ENCODE results near the gene SLC49A3.

DNA sequence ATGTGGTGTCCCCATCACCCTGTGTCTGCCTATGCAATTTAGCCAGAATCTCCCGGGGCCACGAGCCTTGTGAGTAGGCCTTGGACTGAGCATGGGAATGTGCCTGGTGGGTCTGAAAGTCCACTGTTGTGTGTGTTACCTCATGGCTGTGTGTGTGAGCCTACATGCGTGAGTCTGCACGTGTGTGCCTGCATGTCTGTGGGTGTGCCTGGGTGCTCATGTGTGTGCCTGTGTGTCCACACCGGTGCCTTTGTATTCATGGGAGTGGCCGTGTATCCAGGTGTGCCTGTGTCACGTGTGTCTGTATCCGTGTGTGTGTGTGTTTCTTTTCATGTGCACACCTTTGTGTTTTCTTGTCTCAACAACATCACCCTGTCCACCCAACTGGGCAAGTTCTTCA, 29.1 kb downstream of the SLC49A3 start:
- TF ChIP-seq POLR2A (IDR thresholded peaks at IDR 0.05; ENCODE audit: low read depth, low read length): no peak; the same call in 1 of the 2 replicates
- TF ChIP-seq CREM (IDR thresholded peaks at IDR 0.05; ENCODE audit: low read depth): no peak
- no peak for TF ChIP-seq RAD21 (IDR thresholded peaks at IDR 0.05; ENCODE audit: insufficient read depth, low read depth, low read length)
- TF ChIP-seq FOXM1 (IDR thresholded peaks at IDR 0.05; ENCODE audit: low read depth, low read length): no peak
- TF ChIP-seq EP300 (IDR thresholded peaks at IDR 0.05; ENCODE audit: borderline replicate concordance in 1 of 2, control insufficient read depth in 1 of 2, low read depth in 2 of 2, low read length in 2 of 2): no peak
- TF ChIP-seq, protein P1, sequence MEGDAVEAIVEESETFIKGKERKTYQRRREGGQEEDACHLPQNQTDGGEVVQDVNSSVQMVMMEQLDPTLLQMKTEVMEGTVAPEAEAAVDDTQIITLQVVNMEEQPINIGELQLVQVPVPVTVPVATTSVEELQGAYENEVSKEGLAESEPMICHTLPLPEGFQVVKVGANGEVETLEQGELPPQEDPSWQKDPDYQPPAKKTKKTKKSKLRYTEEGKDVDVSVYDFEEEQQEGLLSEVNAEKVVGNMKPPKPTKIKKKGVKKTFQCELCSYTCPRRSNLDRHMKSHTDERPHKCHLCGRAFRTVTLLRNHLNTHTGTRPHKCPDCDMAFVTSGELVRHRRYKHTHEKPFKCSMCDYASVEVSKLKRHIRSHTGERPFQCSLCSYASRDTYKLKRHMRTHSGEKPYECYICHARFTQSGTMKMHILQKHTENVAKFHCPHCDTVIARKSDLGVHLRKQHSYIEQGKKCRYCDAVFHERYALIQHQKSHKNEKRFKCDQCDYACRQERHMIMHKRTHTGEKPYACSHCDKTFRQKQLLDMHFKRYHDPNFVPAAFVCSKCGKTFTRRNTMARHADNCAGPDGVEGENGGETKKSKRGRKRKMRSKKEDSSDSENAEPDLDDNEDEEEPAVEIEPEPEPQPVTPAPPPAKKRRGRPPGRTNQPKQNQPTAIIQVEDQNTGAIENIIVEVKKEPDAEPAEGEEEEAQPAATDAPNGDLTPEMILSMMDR (IDR thresholded peaks at IDR 0.05 in 2 of 3, conservative IDR thresholded peaks at IDR 0.05 in 1 of 3; ENCODE audit: control insufficient read depth in 2 of 3, extremely low read depth in 1 of 3, insufficient read depth in 1 of 3, low read depth in 3 of 3, low read length in 3 of 3): no peak
- TF ChIP-seq, protein P2, sequence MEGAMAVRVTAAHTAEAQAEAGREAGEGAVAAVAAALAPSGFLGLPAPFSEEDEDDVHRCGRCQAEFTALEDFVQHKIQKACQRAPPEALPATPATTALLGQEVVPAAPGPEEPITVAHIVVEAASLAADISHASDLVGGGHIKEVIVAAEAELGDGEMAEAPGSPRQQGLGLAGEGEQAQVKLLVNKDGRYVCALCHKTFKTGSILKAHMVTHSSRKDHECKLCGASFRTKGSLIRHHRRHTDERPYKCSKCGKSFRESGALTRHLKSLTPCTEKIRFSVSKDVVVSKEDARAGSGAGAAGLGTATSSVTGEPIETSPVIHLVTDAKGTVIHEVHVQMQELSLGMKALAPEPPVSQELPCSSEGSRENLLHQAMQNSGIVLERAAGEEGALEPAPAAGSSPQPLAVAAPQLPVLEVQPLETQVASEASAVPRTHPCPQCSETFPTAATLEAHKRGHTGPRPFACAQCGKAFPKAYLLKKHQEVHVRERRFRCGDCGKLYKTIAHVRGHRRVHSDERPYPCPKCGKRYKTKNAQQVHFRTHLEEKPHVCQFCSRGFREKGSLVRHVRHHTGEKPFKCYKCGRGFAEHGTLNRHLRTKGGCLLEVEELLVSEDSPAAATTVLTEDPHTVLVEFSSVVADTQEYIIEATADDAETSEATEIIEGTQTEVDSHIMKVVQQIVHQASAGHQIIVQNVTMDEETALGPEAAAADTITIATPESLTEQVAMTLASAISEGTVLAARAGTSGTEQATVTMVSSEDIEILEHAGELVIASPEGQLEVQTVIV (IDR thresholded peaks at IDR 0.05; ENCODE audit: borderline replicate concordance, partially characterized antibody): no peak

Data from GM12878 (cell line).